HEK293 (cell line): ENCODE results near the gene NINJ2.

Source experiments
- CTCF ChIA-PET: fragments of 350-600 bp; formaldehyde crosslinking; extraction: SDS; loops from one replicate; lab custom pipeline; 2021; ENCODE audit warnings: antibody characterized with exemption; lab: Yijun Ruan, JAX
- POLR2A ChIA-PET: fragments of 300-600 bp; formaldehyde crosslinking; extraction: SDS; loops from one replicate; lab custom pipeline; 2020; ENCODE audit warnings: antibody characterized with exemption, inconsistent platforms; lab: Yijun Ruan, JAX
- H3K27ac ChIP-seq: fragments of 200-500 bp; sonication (Bioruptor generic); 2 replicates; pipeline ENCODE4 v1.5.1; 2014; ENCODE audit warnings: low read depth, low read length, control low read depth, inconsistent platforms; ENCODE audit errors: extremely low read depth
- H3K36me3 ChIP-seq, 2 experiments: fragments of 200-500 bp in 1 of 2; sonication (Bioruptor generic) in 1 of 2; 1 replicate in 1 of 2; 2 replicates in 1 of 2; pipeline ENCODE4 v1.5.1; 2014 to 2017; ENCODE audit warnings: inconsistent platforms in 2 of 2, low read length in 2 of 2; ENCODE audit not compliant: control insufficient read depth in 2 of 2, insufficient read depth in 1 of 2
- H3K4me1 ChIP-seq: fragments of 200-500 bp; sonication (Bioruptor generic); 2 replicates; pipeline ENCODE4 v1.5.1; 2014; ENCODE audit warnings: mild to moderate bottlenecking, low read length, inconsistent platforms; ENCODE audit not compliant: control insufficient read depth, insufficient read depth
- H3K4me3 ChIP-seq: 2 replicates; pipeline ENCODE4 v1.5.1; 2011; ENCODE audit warnings: low read depth, mild to moderate bottlenecking, control low read depth, low read length, moderate library complexity
- H3K9me3 ChIP-seq: fragments of 200-500 bp; sonication (Bioruptor generic); 2 replicates; pipeline ENCODE4 v1.5.1; 2014; ENCODE audit warnings: low read depth, low read length, inconsistent platforms; ENCODE audit not compliant: control insufficient read depth, insufficient read depth
- AEBP2 ChIP-seq: fragments of 450-650 bp; formaldehyde crosslinking; IDR thresholded peaks from 2 replicates; pipeline ENCODE4 v1.5.1; 2016; ENCODE audit warnings: missing biosample characterization, missing genetic modification characterization, borderline replicate concordance
- BCL6B ChIP-seq: fragments of 450-650 bp; formaldehyde crosslinking; IDR thresholded peaks from 2 replicates; pipeline ENCODE4 v1.5.1; 2017; ENCODE audit warnings: missing biosample characterization, missing genetic modification characterization
- CTCF ChIP-seq: fragments of 450-650 bp; formaldehyde crosslinking; IDR thresholded peaks from 2 replicates; pipeline ENCODE4 v1.5.1; 2016; ENCODE audit warnings: missing biosample characterization, missing genetic modification characterization
- EGR2 ChIP-seq: fragments of 450-650 bp; formaldehyde crosslinking; IDR thresholded peaks from 2 replicates; pipeline ENCODE4 v1.5.1; 2016; ENCODE audit warnings: low read depth, missing biosample characterization, missing genetic modification characterization
- GFI1B ChIP-seq: fragments of 450-650 bp; formaldehyde crosslinking; IDR thresholded peaks from 2 replicates; pipeline ENCODE4 v1.5.1; 2016; ENCODE audit warnings: missing biosample characterization, missing genetic modification characterization
- GLI2 ChIP-seq: fragments of 450-650 bp; formaldehyde crosslinking; IDR thresholded peaks from 2 replicates; pipeline ENCODE4; 2017; ENCODE audit warnings: missing biosample characterization, missing genetic modification characterization, low read depth, borderline replicate concordance
- GLIS2 ChIP-seq: fragments of 450-650 bp; formaldehyde crosslinking; IDR thresholded peaks from 2 replicates; pipeline ENCODE4 v1.5.1; 2016; ENCODE audit warnings: missing biosample characterization, missing genetic modification characterization
- HOXC10 ChIP-seq: sonication (generic); formaldehyde crosslinking; IDR thresholded peaks from 2 replicates; pipeline ENCODE4 v1.8.1; 2023; ENCODE audit warnings: mild to moderate bottlenecking, missing genetic modification reagents
- KLF8 ChIP-seq: fragments of 450-650 bp; formaldehyde crosslinking; IDR thresholded peaks from 2 replicates; pipeline ENCODE4 v1.5.1; 2016; ENCODE audit warnings: missing biosample characterization, missing genetic modification characterization
- SCRT2 ChIP-seq: fragments of 450-650 bp; formaldehyde crosslinking; IDR thresholded peaks from 2 replicates; pipeline ENCODE4 v1.5.1; 2016; ENCODE audit warnings: missing biosample characterization, missing genetic modification characterization
- ZBTB6 ChIP-seq: fragments of 450-650 bp; formaldehyde crosslinking; IDR thresholded peaks from 2 replicates; pipeline ENCODE4 v1.5.1; 2017; ENCODE audit warnings: missing biosample characterization, missing genetic modification characterization
- ZFHX2 ChIP-seq: fragments of 450-650 bp; formaldehyde crosslinking; conservative IDR thresholded peaks from 2 replicates; pipeline ENCODE4 v1.5.1; 2016; ENCODE audit warnings: missing biosample characterization, missing genetic modification characterization
- ZNF146 ChIP-seq: fragments of 450-650 bp; formaldehyde crosslinking; IDR thresholded peaks from 2 replicates; pipeline ENCODE4 v1.5.1; 2016; ENCODE audit warnings: missing biosample characterization, missing genetic modification characterization
- ZNF169 ChIP-seq: fragments of 450-650 bp; formaldehyde crosslinking; IDR thresholded peaks from 2 replicates; pipeline ENCODE4 v1.5.1; 2016; ENCODE audit warnings: missing biosample characterization, missing genetic modification characterization
- ZNF175 ChIP-seq: fragments of 450-650 bp; formaldehyde crosslinking; IDR thresholded peaks from 2 replicates; pipeline ENCODE4 v1.5.1; 2016; ENCODE audit warnings: missing biosample characterization, missing genetic modification characterization
- ZNF292 ChIP-seq: fragments of 450-650 bp; formaldehyde crosslinking; IDR thresholded peaks from 2 replicates; pipeline ENCODE4 v1.5.1; 2016; ENCODE audit warnings: low read depth, missing biosample characterization, missing genetic modification characterization, borderline replicate concordance
- ZNF335 ChIP-seq: fragments of 450-650 bp; formaldehyde crosslinking; conservative IDR thresholded peaks from 2 replicates; pipeline ENCODE4 v1.5.1; 2016; ENCODE audit warnings: missing biosample characterization, missing genetic modification characterization
- ZNF354C ChIP-seq: fragments of 450-650 bp; formaldehyde crosslinking; IDR thresholded peaks from 2 replicates; pipeline ENCODE4 v1.5.1; 2016; ENCODE audit warnings: missing biosample characterization, missing genetic modification characterization, low read depth, borderline replicate concordance
- ZNF416 ChIP-seq: fragments of 450-650 bp; formaldehyde crosslinking; IDR thresholded peaks from 2 replicates; pipeline ENCODE4 v1.5.1; 2016; ENCODE audit warnings: missing biosample characterization, missing genetic modification characterization
- ZNF549 ChIP-seq: fragments of 450-650 bp; IDR thresholded peaks from 2 replicates; pipeline ENCODE4 v1.5.1; 2018; ENCODE audit warnings: missing biosample characterization, missing genetic modification characterization, mild to moderate bottlenecking, inconsistent platforms, moderate library complexity
- ZNF555 ChIP-seq: fragments of 450-650 bp; formaldehyde crosslinking; conservative IDR thresholded peaks from 2 replicates; pipeline ENCODE4 v1.5.1; 2017; ENCODE audit warnings: missing biosample characterization, mild to moderate bottlenecking, missing genetic modification characterization, inconsistent platforms
- ZNF701 ChIP-seq: fragments of 450-650 bp; formaldehyde crosslinking; IDR thresholded peaks from 2 replicates; pipeline ENCODE4 v1.5.1; 2016; ENCODE audit warnings: missing biosample characterization, missing genetic modification characterization
- ZNF76 ChIP-seq: fragments of 450-650 bp; formaldehyde crosslinking; IDR thresholded peaks from 2 replicates; pipeline ENCODE4; 2016; ENCODE audit warnings: low read depth, missing biosample characterization, missing genetic modification characterization, borderline replicate concordance

Gene NINJ2

GRCh38 chr12:575948-576614 lies 87.2 kb downstream of the NINJ2 start (continued):
- TF ChIP-seq ZNF169 (tag by site-specific recombination): no peak
- no peak for TF ChIP-seq ZNF701
- no peak for TF ChIP-seq ZNF354C
- peak; percentile 46; the same call in 1 of the 2 replicates for TF ChIP-seq ZNF76
- no peak for TF ChIP-seq BCL6B
- TF ChIP-seq ZBTB6: 0 out of 2 replicates have a peak, but pooled peaks have one; percentile 15
- TF ChIP-seq ZNF416 (tag by site-specific recombination): no peak
- no peak for TF ChIP-seq ZNF146
- TF ChIP-seq AEBP2 (tag by site-specific recombination): no peak
- TF ChIP-seq GLIS2: peak; percentile 96
- TF ChIP-seq KLF8 (tag by site-specific recombination): peak; percentile 57; the same call in 1 of the 2 replicates
- TF ChIP-seq CTCF (tag by site-specific recombination): peak; percentile 96
- TF ChIP-seq ZNF335 (tag by site-specific recombination): peak; percentile 88
- TF ChIP-seq SCRT2 (tag by site-specific recombination): peak; percentile 50
- no peak for TF ChIP-seq HOXC10 (CRISPR knock-in tag)
- TF ChIP-seq ZFHX2 (tag by site-specific recombination): 0 out of 2 replicates have a peak, but pooled peaks have one; percentile 37
- TF ChIP-seq GLI2 (tag by site-specific recombination): no peak
- no peak for TF ChIP-seq ZNF175
- TF ChIP-seq ZNF555 (tag by site-specific recombination): no peak
- TF ChIP-seq GFI1B (tag by site-specific recombination): no peak

- TF ChIP-seq ZFHX2 (tag by site-specific recombination) (peak; percentile 32; the same call in 1 of the 2 replicates), EGR2 (tag by site-specific recombination) (peak; percentile 26), ZNF292 (no peak), ZNF549 (tag by site-specific recombination) (no peak)
- POLR2A ChIA-PET: interaction anchor here (1.9 to 2.3 kb wide), 2 partner anchors 176 to 374 kb away, joined by 4 to 26 read pairs; partner anchors contain the start of gene RAD52
- no peaks in the 10 kb centered on the region for H3K9me3 ChIP-seq
- H3K4me1 ChIP-seq: peaks cover 9% of the 10 kb centered on the region
- no peaks in the 10 kb centered on the region for H3K36me3 ChIP-seq
- CTCF ChIA-PET: interaction anchor here (1.0 to 3.8 kb wide), 15 partner anchors 8 to 1059 kb away, joined by 3 to 46 read pairs (median 3); no protein-coding TSS in a partner anchor
- H3K27ac ChIP-seq: no peak overlapping the region
- no peak overlapping the region for H3K4me3 ChIP-seq
These were observed 88.1 kb downstream of the NINJ2 start for GRCh38 chr12:575129-575502.
